T follicular helper cell (primary cell): ENCODE results near the gene SIM2.

Experiments used
- DNase-seq: peaks from one replicate; pipeline ENCODE4 v3.0.0-alpha.2; 2020; ENCODE audit warnings: low read depth

The SIM2 gene

GRCh38 chr21:36700295-36700970 is 1.5 kb downstream of the SIM2 start:
- DNase-seq = no peak

GRCh38 chr21:36700971-36701755 is 2.2 kb downstream of the SIM2 start:
- DNase-seq = no peak

DNA sequence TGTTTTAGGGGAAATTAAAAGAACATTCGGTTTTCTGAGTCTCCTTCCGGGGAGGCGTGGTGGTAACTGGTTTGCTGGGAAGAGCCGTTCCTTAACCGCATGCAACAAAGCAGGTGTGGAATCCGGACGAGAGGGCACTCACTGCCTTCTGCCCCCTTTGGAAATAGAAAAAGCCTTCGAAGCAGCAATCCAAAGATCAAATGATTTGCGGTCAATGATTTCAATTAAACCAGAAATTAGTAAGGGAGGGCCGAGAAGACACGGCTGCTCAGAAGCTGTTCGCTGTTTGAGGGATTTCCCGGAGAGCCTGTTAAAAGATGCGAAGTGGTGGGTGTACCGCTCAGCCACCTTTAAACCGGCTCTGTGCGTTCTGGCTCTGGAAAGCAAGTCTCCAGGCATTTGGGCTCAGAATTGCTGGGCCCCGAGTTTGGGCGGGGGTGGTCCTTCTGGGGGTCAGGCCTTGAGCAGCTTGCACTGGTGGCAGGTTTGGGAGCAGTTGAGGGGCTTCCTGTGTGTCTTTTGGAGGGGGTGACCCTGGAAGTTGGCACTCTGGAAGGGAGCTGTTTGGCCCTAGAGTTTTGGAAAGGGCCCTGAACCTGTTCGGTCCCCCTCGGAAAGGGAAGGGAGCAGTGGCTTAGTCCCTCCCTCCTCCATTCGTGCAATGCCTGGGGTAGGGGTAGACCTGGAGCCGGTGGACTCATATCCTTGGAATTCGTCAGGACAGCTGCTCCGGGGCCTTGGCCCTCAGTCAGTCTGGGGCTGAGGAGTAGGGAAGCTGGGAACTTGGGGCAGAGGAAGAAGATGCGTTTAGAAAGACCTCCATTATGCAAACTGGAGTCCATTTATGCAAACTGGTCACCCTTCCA is 3.1 kb downstream of the SIM2 start:
- DNase-seq = no peak

GRCh38 chr21:36702622-36702968 is 3.7 kb downstream of the SIM2 start:
- no peak for DNase-seq

GRCh38 chr21:36703123-36703522 is 4.2 kb downstream of the SIM2 start:
- no peak for DNase-seq

DNA sequence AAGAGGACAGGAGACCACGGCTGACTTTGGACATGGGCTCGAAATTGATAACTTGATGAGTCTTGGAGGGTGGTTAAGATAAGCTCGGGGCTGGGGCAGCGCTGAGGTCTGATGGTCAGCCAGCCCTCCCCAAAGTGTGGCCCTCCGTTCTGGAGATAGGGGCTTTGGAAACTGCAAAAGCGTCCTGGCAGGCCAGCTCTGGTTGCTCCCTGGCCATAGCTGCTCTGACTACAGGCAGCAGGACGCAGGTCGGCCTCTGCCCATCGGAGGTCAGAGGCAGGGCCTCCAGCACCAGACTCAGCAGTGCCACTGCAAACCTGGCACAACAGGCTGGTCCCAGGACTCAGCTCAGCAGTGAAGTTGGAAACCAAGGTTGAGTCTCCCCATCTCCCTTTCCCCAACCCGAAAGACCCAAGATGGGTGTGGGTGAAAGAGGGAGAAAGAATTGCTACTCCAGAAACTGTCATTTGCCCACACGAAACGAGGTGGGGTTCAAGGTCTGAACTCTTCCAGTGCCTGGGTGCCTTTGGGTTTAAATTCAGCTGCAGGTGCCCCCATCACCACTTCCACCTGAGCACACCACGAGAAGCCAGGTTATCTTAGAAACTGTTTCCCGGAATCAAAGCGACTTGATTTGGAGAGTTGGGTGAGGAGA is 4.8 kb downstream of the SIM2 start:
- no peak for DNase-seq

DNA sequence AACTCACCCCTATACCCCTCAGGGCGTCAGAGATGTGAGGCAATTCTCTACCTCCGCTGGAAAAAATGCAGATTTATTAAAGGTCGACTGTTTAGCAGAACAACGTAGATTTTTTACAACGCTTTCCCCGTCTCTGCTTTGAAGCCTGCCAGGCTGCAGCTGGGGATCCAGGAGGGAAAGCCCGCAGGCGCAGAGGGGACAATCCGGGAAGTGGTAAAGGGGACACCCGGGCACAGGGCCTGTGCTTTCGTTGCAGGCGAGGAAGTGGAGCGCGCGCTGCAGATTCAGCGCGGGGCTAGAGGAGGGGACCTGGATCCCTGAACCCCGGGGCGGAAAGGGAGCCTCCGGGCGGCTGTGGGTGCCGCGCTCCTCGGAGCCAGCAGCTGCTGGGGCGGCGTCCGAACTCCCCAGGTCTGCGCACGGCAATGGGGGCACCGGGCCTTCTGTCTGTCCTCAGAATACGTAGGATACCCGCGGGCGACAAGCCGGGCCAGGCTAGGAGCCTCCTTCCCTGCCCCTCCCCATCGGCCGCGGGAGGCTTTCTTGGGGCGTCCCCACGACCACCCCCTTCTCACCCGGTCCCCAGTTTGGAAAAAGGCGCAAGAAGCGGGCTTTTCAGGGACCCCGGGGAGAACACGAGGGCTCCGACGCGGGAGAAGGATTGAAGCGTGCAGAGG is 5.5 kb downstream of the SIM2 start:
- no peak for DNase-seq

DNA sequence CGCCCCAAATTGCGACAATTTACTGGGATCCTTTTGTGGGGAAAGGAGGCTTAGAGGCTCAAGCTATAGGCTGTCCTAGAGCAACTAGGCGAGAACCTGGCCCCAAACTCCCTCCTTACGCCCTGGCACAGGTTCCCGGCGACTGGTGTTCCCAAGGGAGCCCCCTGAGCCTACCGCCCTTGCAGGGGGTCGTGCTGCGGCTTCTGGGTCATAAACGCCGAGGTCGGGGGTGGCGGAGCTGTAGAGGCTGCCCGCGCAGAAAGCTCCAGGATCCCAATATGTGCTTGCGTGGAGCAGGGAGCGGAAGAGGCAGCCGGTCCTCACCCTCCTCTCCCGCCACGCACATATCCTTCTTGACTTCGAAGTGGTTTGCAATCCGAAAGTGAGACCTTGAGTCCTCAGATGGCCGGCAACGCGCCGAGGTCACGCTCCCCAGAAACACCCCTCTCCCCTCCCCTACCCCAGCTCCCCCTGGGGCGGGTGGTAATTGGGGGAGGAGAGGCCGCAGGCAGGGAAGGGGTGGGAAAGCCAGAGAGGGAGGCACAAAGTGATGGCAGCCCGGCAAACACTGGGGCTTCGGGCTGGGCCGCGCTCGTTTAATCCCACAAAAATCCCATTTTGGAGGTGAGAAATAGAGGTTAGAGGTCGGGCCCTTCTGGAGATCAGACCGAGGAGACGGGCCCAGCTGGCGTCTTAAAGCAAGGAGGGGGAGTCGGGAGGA is 6.2 kb downstream of the SIM2 start:
- DNase-seq = no peak

GRCh38 chr21:36705679-36706481 is 7.0 kb downstream of the SIM2 start:
- no peak for DNase-seq

- no peak for DNase-seq
Observed at GRCh38 chr21:36706482-36706852, 7.6 kb downstream of the SIM2 start.

DNA sequence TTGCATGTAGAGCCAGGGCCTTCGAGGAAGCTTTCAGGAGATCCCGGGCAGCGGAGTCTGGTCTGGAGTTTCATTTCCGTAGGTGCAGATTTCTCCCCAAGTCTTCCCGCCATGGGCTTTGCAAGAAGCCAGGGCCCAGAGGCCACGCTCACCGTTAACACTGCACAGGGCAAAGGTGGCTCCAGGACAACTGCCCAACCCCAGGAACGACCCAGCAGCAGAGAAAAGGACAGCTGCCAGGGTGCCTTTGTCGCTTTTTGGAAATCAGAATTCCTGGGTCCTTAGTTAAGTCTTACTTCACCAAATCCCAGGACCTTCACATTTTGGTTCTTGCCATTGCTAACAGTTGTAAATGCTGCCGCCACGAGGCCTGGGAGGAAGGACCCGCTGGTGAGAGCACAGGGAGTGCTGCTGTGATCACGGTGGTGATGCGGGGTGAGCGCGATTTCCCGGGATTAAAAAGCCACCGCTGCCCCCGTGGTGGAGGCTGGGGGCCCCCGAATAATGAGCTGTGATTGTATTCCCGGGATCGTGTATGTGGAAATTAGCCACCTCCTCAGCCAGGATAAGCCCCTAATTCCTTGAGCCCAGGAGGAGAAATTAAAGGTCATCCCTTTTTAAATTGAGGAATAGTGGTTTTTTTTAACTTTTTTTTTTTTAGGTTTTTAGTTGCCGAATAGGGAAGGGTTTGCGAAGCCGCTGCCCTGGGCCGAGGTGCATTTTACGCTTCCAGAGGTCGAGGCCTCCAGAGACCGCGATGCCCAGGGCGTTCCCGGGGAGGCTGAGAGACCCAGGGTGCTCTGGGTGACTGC is 8.2 kb downstream of the SIM2 start:
- no peak for DNase-seq

GRCh38 chr21:36707763-36708285 is 8.9 kb downstream of the SIM2 start:
- DNase-seq = no peak

DNA sequence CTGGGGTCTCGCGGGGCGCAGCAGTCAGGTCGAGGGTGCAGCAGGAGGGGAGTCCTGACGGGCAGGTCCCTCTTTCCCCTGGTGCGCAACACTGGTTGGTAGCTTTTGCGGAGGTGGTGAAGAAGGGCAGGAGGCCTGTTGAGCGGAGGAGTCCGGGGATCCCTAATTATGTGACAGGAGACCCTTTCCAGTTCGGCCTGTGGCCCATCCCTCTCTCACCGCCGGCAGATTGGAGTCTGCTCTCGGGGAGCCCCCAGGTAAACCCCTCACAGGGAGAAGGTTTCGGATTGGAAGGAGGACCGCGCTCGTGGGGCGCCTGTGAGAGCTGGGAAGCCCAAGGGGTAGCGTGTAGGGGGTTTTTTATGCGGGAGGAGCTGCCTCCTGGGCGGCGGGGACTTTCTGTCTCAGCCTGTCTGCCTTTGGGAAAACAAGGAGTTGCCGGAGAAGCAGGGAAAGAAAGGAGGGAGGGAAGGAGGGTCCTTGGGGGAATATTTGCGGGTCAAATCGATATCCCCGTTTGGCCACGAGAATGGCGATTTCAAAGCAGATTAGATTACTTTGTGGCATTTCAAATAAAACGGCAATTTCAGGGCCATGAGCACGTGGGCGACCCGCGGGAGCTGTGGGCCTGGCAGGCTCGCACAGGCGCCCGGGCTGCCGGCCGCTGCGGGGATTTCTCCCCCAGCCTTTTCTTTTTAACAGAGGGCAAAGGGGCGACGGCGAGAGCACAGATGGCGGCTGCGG is 9.5 kb downstream of the SIM2 start:
- no peak for DNase-seq

DNA sequence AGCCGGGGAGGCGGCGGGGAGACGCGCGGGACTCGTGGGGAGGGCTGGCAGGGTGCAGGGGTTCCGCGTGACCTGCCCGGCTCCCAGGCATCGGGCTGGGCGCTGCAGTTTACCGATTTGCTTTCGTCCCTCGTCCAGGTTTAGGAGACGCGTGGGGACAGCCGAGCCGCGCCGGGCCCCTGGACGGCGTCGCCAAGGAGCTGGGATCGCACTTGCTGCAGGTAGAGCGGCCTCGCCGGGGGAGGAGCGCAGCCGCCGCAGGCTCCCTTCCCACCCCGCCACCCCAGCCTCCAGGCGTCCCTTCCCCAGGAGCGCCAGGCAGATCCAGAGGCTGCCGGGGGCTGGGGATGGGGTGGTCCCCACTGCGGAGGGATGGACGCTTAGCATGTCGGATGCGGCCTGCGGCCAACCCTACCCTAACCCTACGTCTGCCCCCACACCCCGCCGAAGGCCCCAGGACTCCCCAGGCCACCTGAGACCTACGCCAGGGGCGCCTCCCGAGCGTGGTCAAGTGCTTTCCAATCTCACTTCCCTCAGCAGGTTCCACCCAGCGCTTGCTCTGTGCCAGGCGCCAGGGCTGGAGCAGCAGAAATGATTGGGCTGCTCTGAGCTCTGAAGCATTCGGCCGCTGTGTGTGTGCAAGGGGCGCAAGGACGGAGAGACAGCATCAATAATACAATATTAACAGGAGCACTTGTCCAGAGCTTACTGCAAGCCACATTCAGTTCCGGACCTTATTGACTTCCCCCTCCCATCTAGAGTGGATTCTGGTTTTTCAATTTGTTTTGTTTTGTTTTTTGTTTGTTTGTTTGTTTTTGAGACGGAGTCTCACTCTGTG is 10.3 kb downstream of the SIM2 start:
- no peak for DNase-seq

GRCh38 chr21:36709868-36710728 is 11.2 kb downstream of the SIM2 start:
- DNase-seq = no peak

DNA sequence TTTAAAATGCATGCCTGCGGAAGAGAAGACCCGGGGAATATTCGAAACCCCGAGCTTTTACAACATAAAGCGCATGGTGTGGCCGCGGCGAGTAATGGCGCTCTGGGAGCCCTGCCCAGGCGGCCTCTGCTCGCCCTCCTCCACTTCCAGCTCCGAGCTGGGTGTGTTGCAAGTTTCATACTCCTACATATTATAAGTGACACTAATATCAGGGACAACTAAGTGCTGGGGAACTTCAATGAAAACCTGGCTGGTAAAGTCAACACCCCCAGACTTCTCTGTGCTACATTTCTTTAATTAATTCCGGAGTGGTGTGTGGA is 11.8 kb downstream of the SIM2 start:
- DNase-seq = no peak

- no peak for DNase-seq
Observed at GRCh38 chr21:36713746-36714145, 14.8 kb downstream of the SIM2 start.
